Mesothelial cell of epicardium (in vitro differentiated cells): Measurements from ENCODE around the gene SPAG6. TPM values are rescaled to one million over a fixed set of nuclear protein-coding genes. Genes with fewer than 3 reads are reported as not detected.

ENCODE experiments used
- DNase-seq, 2 experiments: peaks; one replicate each; pipeline ENCODE4 v3.0.0; 2021; ENCODE audit warnings: low spot score in 2 of 2; ENCODE audit not compliant: unreplicated experiment in 2 of 2
- H3K27ac Mint-ChIP-seq: 2 replicates; pipeline ENCODE4 v1.8.0; 2021; ENCODE audit warnings: mixed read lengths
- H3K27me3 Mint-ChIP-seq: 2 replicates; pipeline ENCODE4 v1.8.0; 2021; ENCODE audit warnings: low read depth, mixed read lengths
- H3K36me3 Mint-ChIP-seq: 2 replicates; pipeline ENCODE4 v1.8.0; 2021; ENCODE audit warnings: mixed read lengths
- H3K4me1 Mint-ChIP-seq: 2 replicates; pipeline ENCODE4 v1.8.0; 2021; ENCODE audit warnings: mixed read lengths
- H3K4me3 Mint-ChIP-seq: 2 replicates; pipeline ENCODE4 v1.8.0; 2021; ENCODE audit warnings: mild to moderate bottlenecking, moderate library complexity, mixed read lengths
- H3K9me3 Mint-ChIP-seq: 2 replicates; pipeline ENCODE4 v1.8.0; 2021; ENCODE audit warnings: mixed read lengths
- CTCF ChIP-seq: fragments of 200-600 bp; sonication (generic); IDR thresholded peaks from one replicate; pipeline ENCODE4 v1.5.0; 2021; ENCODE audit warnings: antibody characterized with exemption; ENCODE audit not compliant: unreplicated experiment
- total RNA-seq: library from RNA; stranded (reverse); gene quantifications from 3 replicates; pipeline ENCODE4 v1.2.1, GENCODE V29; 2021

SPAG6 gene
- total RNA-seq, 1 donor from 2014 or later, result 0.16 TPM

DNA sequence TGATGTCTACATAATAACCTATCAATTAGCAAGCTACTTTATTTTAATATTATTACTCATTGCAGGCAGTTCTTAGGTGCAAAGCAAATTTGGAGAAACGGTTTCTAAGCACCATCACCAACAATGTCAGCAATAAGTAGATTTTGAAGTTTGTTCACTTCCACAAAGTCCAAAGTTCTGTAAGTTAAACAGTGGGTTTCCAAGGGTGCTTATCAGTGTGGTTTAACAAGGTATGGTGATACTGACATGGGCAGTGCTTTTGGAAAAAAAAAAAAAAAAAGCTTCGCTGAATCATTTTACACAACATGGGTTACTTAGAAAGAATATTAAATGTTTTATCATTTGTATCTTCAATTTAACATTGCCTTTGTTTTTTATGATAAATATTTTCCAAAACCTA lies 101.8 kb downstream of the SPAG6 start:
- Mint-ChIP-seq H3K27ac (no peak overlapping the region), H3K4me3 (no peak overlapping the region), H3K36me3 (no peaks in the 10 kb centered on the region), H3K4me1 (peaks cover 26% of the 10 kb centered on the region), H3K27me3 (no peaks in the 10 kb centered on the region), H3K9me3 (peaks cover 18% of the 10 kb centered on the region)
- no peak for TF ChIP-seq CTCF
- DNase-seq, result no peak

DNA sequence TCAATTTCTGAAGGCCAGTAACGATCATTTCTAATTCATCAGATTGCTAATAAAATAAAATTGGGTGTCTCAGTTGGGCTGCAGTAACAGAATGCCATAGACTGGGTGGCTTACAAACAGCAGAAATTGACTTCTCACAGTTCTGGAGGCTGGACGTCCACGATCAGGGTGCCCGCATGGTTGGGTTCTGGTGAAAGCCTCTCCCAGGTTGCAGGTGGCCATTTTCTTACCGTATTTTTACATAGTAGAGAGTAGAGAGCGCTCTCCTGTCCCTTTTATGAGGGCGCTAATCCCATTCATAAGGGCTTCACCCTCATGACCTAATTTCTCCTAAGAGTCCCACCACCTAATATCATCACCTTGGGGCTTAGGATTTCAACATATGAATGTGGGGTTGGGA lies 106.0 kb downstream of the SPAG6 start:
- no peaks in the 10 kb centered on the region for H3K27me3 Mint-ChIP-seq
- DNase-seq, result no peak
- peaks cover 18% of the 10 kb centered on the region for H3K9me3 Mint-ChIP-seq
- no peaks in the 10 kb centered on the region for H3K36me3 Mint-ChIP-seq
- H3K27ac Mint-ChIP-seq, result no peak overlapping the region
- no peak for TF ChIP-seq CTCF
- no peak overlapping the region for H3K4me3 Mint-ChIP-seq
- H3K4me1 Mint-ChIP-seq, result peaks cover 20% of the 10 kb centered on the region

- H3K4me3 Mint-ChIP-seq, result no peak overlapping the region
- peaks cover 23% of the 10 kb centered on the region for H3K4me1 Mint-ChIP-seq
- DNase-seq, result no peak
- TF ChIP-seq CTCF, result no peak
- H3K27ac Mint-ChIP-seq, result peak overlapping the region; percentile 21
- peaks cover 17% of the 10 kb centered on the region for H3K9me3 Mint-ChIP-seq
- H3K36me3 Mint-ChIP-seq, result no peaks in the 10 kb centered on the region
- no peaks in the 10 kb centered on the region for H3K27me3 Mint-ChIP-seq
Measured at GRCh38 chr10:22453320-22453719, 108.0 kb downstream of the SPAG6 start.

DNA sequence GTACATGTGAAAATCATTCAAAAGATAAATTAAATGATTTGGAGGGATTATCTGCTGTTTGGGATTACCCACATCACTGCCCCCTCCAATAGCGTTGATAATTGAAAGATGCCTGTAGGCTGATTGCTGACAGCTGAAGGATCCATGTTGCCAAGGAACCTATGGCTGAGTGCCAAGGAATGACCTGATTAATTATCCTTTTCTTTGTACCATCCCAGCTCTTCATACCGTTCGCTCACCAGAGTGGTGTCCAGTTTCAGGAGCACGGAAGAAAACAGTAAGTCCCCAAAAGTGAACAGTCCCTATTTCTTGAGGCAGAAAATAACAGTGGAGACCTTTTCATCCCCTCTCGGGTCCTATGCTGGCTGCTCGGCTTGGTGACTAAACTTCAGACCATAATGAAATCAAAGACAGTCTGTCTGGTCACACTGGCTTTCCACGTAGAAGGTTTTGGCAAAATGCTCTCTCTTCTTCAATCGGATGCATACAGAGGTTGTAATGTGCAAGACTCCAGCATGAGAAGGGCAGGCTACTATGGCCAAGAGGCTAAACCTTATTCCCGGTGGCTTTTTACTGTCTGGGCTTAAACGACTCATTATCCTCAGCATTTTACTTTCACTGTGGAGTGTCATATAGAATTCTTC lies 108.8 kb downstream of the SPAG6 start:
- TF ChIP-seq CTCF, result no peak
- no peaks in the 10 kb centered on the region for H3K27me3 Mint-ChIP-seq
- DNase-seq, result no peak

DNA sequence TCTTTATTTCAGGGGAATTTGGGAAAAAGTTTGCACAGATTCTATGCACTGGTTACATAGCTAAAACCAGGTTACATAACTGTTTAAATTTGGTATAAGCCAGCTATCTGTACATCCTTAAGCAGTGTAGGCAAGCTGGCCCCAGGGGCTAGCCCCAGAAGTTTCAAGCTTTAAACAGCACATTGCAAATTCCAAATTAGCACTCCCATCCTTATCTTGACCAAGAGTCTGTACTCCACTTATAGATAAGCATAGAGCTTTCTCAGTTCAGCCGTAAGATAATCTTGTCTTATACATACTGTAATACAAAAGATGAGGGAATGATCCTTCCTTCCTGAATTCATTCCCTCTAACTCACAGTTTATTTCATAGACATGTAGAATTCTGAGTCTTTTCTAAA lies 109.3 kb downstream of the SPAG6 start:
- no peak for TF ChIP-seq CTCF
- Mint-ChIP-seq H3K4me3 (no peak overlapping the region), H3K4me1 (peaks cover 27% of the 10 kb centered on the region), H3K36me3 (no peaks in the 10 kb centered on the region), H3K9me3 (peaks cover 12% of the 10 kb centered on the region), H3K27ac (peak overlapping the region; percentile 74), H3K27me3 (no peaks in the 10 kb centered on the region)
- no peak for DNase-seq

More for the DNA sequence above, 108.8 kb downstream of the SPAG6 start:
- no peaks in the 10 kb centered on the region for H3K36me3 Mint-ChIP-seq
- peaks cover 12% of the 10 kb centered on the region for H3K9me3 Mint-ChIP-seq
- peak overlapping the region; percentile 74 for H3K27ac Mint-ChIP-seq
- H3K4me1 Mint-ChIP-seq, result peaks cover 23% of the 10 kb centered on the region
- peak overlapping the region; percentile 16 for H3K4me3 Mint-ChIP-seq
